ENCODE measurements around the gene WEE1. TPM values are rescaled to one million over a fixed set of nuclear protein-coding genes. Genes with fewer than 3 reads are reported as not detected.
A peak's percentile ranks its signal among the peaks of the same experiment; 100 is the strongest.

WEE1 gene
- total RNA-seq, 1 experiment from 2014 or later, result 107 TPM

GRCh38 chr11:9606809-9607510 lies 33.5 kb downstream of the WEE1 start:
- Histone ChIP-seq H3K9me2 (replicated peaks; ENCODE audit: insufficient read depth, low read length) (no peaks in the 10 kb centered on the region), H3K4me1 (ENCODE audit: low read length) (peaks cover 66% of the 10 kb centered on the region), H3K27me3 (ENCODE audit: low read length) (no peaks in the 10 kb centered on the region), H3K9ac (ENCODE audit: low read length) (peak overlapping the region; percentile 26; the same call in 1 of the 2 replicates), H2AFZ (ENCODE audit: low read length) (peak overlapping the region; percentile 86), H3K9me3 (ENCODE audit: low read length) (no peaks in the 10 kb centered on the region), H3K4me3 (ENCODE audit: low read length) (no peak overlapping the region), H3K27ac (ENCODE audit: low read length) (peak overlapping the region; percentile 9; the same call in 1 of the 2 replicates), H4K20me1 (ENCODE audit: insufficient read depth, low read depth, low read length) (no peaks in the 10 kb centered on the region), H3K36me3 (ENCODE audit: insufficient read depth, low read length) (no peaks in the 10 kb centered on the region), H3K79me2 (ENCODE audit: low read length) (no peaks in the 10 kb centered on the region), H3K4me2 (ENCODE audit: low read depth, low read length, poor library complexity, severe bottlenecking) (no peak overlapping the region)
- DNase-seq, result peak; percentile 76

- Histone ChIP-seq H3K9me3 (ENCODE audit: low read length) (no peaks in the 10 kb centered on the region), H3K4me2 (ENCODE audit: low read depth, low read length, poor library complexity, severe bottlenecking) (no peak overlapping the region), H3K27me3 (ENCODE audit: low read length) (no peaks in the 10 kb centered on the region), H3K36me3 (ENCODE audit: insufficient read depth, low read length) (no peaks in the 10 kb centered on the region), H3K4me3 (ENCODE audit: low read length) (no peak overlapping the region), H3K79me2 (ENCODE audit: low read length) (no peaks in the 10 kb centered on the region), H3K27ac (ENCODE audit: low read length) (peak overlapping the region; percentile 9; the same call in 1 of the 2 replicates), H3K9ac (ENCODE audit: low read length) (peak overlapping the region; percentile 26; the same call in 1 of the 2 replicates), H3K4me1 (ENCODE audit: low read length) (peaks cover 64% of the 10 kb centered on the region), H2AFZ (ENCODE audit: low read length) (peak overlapping the region; percentile 86), H3K9me2 (replicated peaks; ENCODE audit: insufficient read depth, low read length) (no peaks in the 10 kb centered on the region), H4K20me1 (ENCODE audit: insufficient read depth, low read depth, low read length) (no peaks in the 10 kb centered on the region)
- DNase-seq, result peak; percentile 42
Observed at GRCh38 chr11:9607511-9607899, 34.0 kb downstream of the WEE1 start.

GRCh38 chr11:9609002-9609759 lies 35.7 kb downstream of the WEE1 start:
- Histone ChIP-seq H3K9ac (ENCODE audit: low read length) (no peak overlapping the region), H2AFZ (ENCODE audit: low read length) (0 out of 2 replicates have a peak overlapping the region, but pooled peaks have one; percentile 2), H3K36me3 (ENCODE audit: insufficient read depth, low read length) (no peaks in the 10 kb centered on the region), H3K4me2 (ENCODE audit: low read depth, low read length, poor library complexity, severe bottlenecking) (no peak overlapping the region), H3K9me3 (ENCODE audit: low read length) (no peaks in the 10 kb centered on the region), H3K4me3 (ENCODE audit: low read length) (no peak overlapping the region), H3K27me3 (ENCODE audit: low read length) (no peaks in the 10 kb centered on the region), H4K20me1 (ENCODE audit: insufficient read depth, low read depth, low read length) (no peaks in the 10 kb centered on the region), H3K4me1 (ENCODE audit: low read length) (peaks cover 65% of the 10 kb centered on the region), H3K79me2 (ENCODE audit: low read length) (no peaks in the 10 kb centered on the region), H3K27ac (ENCODE audit: low read length) (peak overlapping the region; percentile 15; the same call in 1 of the 2 replicates), H3K9me2 (replicated peaks; ENCODE audit: insufficient read depth, low read length) (no peaks in the 10 kb centered on the region)
- DNase-seq, result no peak

- H3K4me1 ChIP-seq (ENCODE audit: low read length), result peaks cover 68% of the 10 kb centered on the region
Observed at GRCh38 chr11:9609841-9610240, 36.4 kb downstream of the WEE1 start.

GRCh38 chr11:9613118-9613829 lies 39.8 kb downstream of the WEE1 start:
- Histone ChIP-seq H4K20me1 (ENCODE audit: insufficient read depth, low read depth, low read length) (no peaks in the 10 kb centered on the region), H2AFZ (ENCODE audit: low read length) (peak overlapping the region; percentile 65), H3K4me3 (ENCODE audit: low read length) (peak overlapping the region; percentile 73), H3K9me3 (ENCODE audit: low read length) (no peaks in the 10 kb centered on the region), H3K36me3 (ENCODE audit: insufficient read depth, low read length) (no peaks in the 10 kb centered on the region), H3K27ac (ENCODE audit: low read length) (peak overlapping the region; percentile 100), H3K9ac (ENCODE audit: low read length) (peak overlapping the region; percentile 88), H3K4me1 (ENCODE audit: low read length) (peaks cover 68% of the 10 kb centered on the region), H3K4me2 (ENCODE audit: low read depth, low read length, poor library complexity, severe bottlenecking) (peak overlapping the region; percentile 93), H3K9me2 (replicated peaks; ENCODE audit: insufficient read depth, low read length) (no peaks in the 10 kb centered on the region), H3K79me2 (ENCODE audit: low read length) (no peaks in the 10 kb centered on the region), H3K27me3 (ENCODE audit: low read length) (no peaks in the 10 kb centered on the region)
- DNase-seq, result peak; percentile 96

More at GRCh38 chr11:9609841-9610240, 36.4 kb downstream of the WEE1 start:
- Histone ChIP-seq H3K4me3 (ENCODE audit: low read length) (no peak overlapping the region), H3K9ac (ENCODE audit: low read length) (no peak overlapping the region), H4K20me1 (ENCODE audit: insufficient read depth, low read depth, low read length) (no peaks in the 10 kb centered on the region), H3K4me2 (ENCODE audit: low read depth, low read length, poor library complexity, severe bottlenecking) (no peak overlapping the region), H3K27me3 (ENCODE audit: low read length) (no peaks in the 10 kb centered on the region), H3K9me3 (ENCODE audit: low read length) (no peaks in the 10 kb centered on the region), H3K36me3 (ENCODE audit: insufficient read depth, low read length) (no peaks in the 10 kb centered on the region), H2AFZ (ENCODE audit: low read length) (no peak overlapping the region), H3K9me2 (replicated peaks; ENCODE audit: insufficient read depth, low read length) (no peaks in the 10 kb centered on the region), H3K79me2 (ENCODE audit: low read length) (no peaks in the 10 kb centered on the region), H3K27ac (ENCODE audit: low read length) (peak overlapping the region; percentile 20; the same call in 1 of the 2 replicates)
- DNase-seq, result no peak

GRCh38 chr11:9613830-9614762 lies 40.6 kb downstream of the WEE1 start:
- Histone ChIP-seq H3K9ac (ENCODE audit: low read length) (peak overlapping the region; percentile 88), H3K27me3 (ENCODE audit: low read length) (no peaks in the 10 kb centered on the region), H3K4me3 (ENCODE audit: low read length) (peak overlapping the region; percentile 73), H2AFZ (ENCODE audit: low read length) (peak overlapping the region; percentile 65), H3K4me1 (ENCODE audit: low read length) (peaks cover 64% of the 10 kb centered on the region), H3K36me3 (ENCODE audit: insufficient read depth, low read length) (no peaks in the 10 kb centered on the region), H3K27ac (ENCODE audit: low read length) (peak overlapping the region; percentile 100), H3K4me2 (ENCODE audit: low read depth, low read length, poor library complexity, severe bottlenecking) (peak overlapping the region; percentile 93), H3K9me3 (ENCODE audit: low read length) (no peaks in the 10 kb centered on the region), H3K9me2 (replicated peaks; ENCODE audit: insufficient read depth, low read length) (no peaks in the 10 kb centered on the region), H3K79me2 (ENCODE audit: low read length) (no peaks in the 10 kb centered on the region), H4K20me1 (ENCODE audit: insufficient read depth, low read depth, low read length) (no peaks in the 10 kb centered on the region)
- DNase-seq, result peak; percentile 98

- peak overlapping the region; percentile 100 for H3K27ac ChIP-seq (ENCODE audit: low read length)
- no peaks in the 10 kb centered on the region for H3K79me2 ChIP-seq (ENCODE audit: low read length)
- H3K27me3 ChIP-seq (ENCODE audit: low read length), result no peaks in the 10 kb centered on the region
- H3K9me2 ChIP-seq (replicated peaks; ENCODE audit: insufficient read depth, low read length), result no peaks in the 10 kb centered on the region
- H3K9ac ChIP-seq (ENCODE audit: low read length), result peak overlapping the region; percentile 88
- DNase-seq, result peak; percentile 95
- H3K9me3 ChIP-seq (ENCODE audit: low read length), result no peaks in the 10 kb centered on the region
- H3K4me1 ChIP-seq (ENCODE audit: low read length), result peaks cover 69% of the 10 kb centered on the region
- H3K4me2 ChIP-seq (ENCODE audit: low read depth, low read length, poor library complexity, severe bottlenecking), result peak overlapping the region; percentile 93
- H4K20me1 ChIP-seq (ENCODE audit: insufficient read depth, low read depth, low read length), result no peaks in the 10 kb centered on the region
- no peak overlapping the region for H2AFZ ChIP-seq (ENCODE audit: low read length)
- H3K36me3 ChIP-seq (ENCODE audit: insufficient read depth, low read length), result no peaks in the 10 kb centered on the region
- peak overlapping the region; percentile 67 for H3K4me3 ChIP-seq (ENCODE audit: low read length)
Observed at GRCh38 chr11:9615031-9615451, 41.6 kb downstream of the WEE1 start.
